T follicular helper cell (primary cell): ENCODE measurements around the gene RHOBTB3.
"Not testable (repeated sequence)": the region's sequence is repeated elsewhere in the genome, so short reads cannot be mapped to it uniquely, and the experiment has no call there.

ENCODE experiments used
- DNase-seq: peaks from one replicate; pipeline ENCODE4 v3.0.0-alpha.2; 2020; ENCODE audit warnings: low read depth

Gene RHOBTB3

GRCh38 chr5:95821110-95822021 is 90.2 kb downstream of the RHOBTB3 start:
- DNase-seq, result no peak

- no peak for DNase-seq
These were observed 91.0 kb downstream of the RHOBTB3 start for GRCh38 chr5:95822043-95822541.

GRCh38 chr5:95822542-95823181 is 91.5 kb downstream of the RHOBTB3 start, which contains the start of gene GLRX:
TSS of gene GLRX (minus strand) at chr5:95822726. CDS start at chr5:95822662, 64 bp downstream.
- peak; percentile 46 for DNase-seq

- DNase-seq, result no peak
These were observed 92.1 kb downstream of the RHOBTB3 start for GRCh38 chr5:95823218-95823737.

- peak; percentile 51 for DNase-seq
These were observed 92.8 kb downstream of the RHOBTB3 start for GRCh38 chr5:95823738-95824609.

GRCh38 chr5:95824747-95825146 is 93.6 kb downstream of the RHOBTB3 start:
- DNase-seq, result no peak

- DNase-seq, result no peak
These were observed 94.4 kb downstream of the RHOBTB3 start for GRCh38 chr5:95825495-95825894.

GRCh38 chr5:95826949-95827891 is 96.1 kb downstream of the RHOBTB3 start:
- no peak for DNase-seq

GRCh38 chr5:95827892-95828246 is 96.7 kb downstream of the RHOBTB3 start:
- no peak for DNase-seq

- DNase-seq, result no peak
These were observed 99.1 kb downstream of the RHOBTB3 start for GRCh38 chr5:95830226-95830625.

- no peak for DNase-seq
These were observed 101.5 kb downstream of the RHOBTB3 start for GRCh38 chr5:95832664-95833063.

- no peak for DNase-seq
These were observed 104.7 kb downstream of the RHOBTB3 start for GRCh38 chr5:95835682-95836385.

- DNase-seq, result no peak
These were observed 105.4 kb downstream of the RHOBTB3 start for GRCh38 chr5:95836544-95836943.

- not testable (repeated sequence) for DNase-seq
These were observed 105.8 kb downstream of the RHOBTB3 start for GRCh38 chr5:95836971-95837370.

- no peak for DNase-seq
These were observed 106.4 kb downstream of the RHOBTB3 start for GRCh38 chr5:95837492-95837891.

GRCh38 chr5:95838001-95838520 is 106.9 kb downstream of the RHOBTB3 start:
- no peak for DNase-seq

GRCh38 chr5:95838556-95838955 is 107.4 kb downstream of the RHOBTB3 start:
- DNase-seq, result no peak

- DNase-seq, result no peak
These were observed 108.5 kb downstream of the RHOBTB3 start for GRCh38 chr5:95839658-95840057.

- DNase-seq, result no peak
These were observed 110.0 kb downstream of the RHOBTB3 start for GRCh38 chr5:95840956-95841705.
